HCT116 (cell line): Measurements from ENCODE around the gene COBL. TPM values are rescaled to one million over a fixed set of nuclear protein-coding genes. Genes with fewer than 3 reads are reported as not detected.

Experiments used
- ATAC-seq: fragments of 200-7000 bp; cut with Tn5 transposase; 2 replicates; pipeline ENCODE4 v1.9.1; 2020; ENCODE audit warnings: mild to moderate bottlenecking, moderate library complexity
- BruUV-seq: library from RNA; stranded (reverse); fragments of 400-500 nt; replicated peaks from 2 replicates; lab custom pipeline; 2021; lab: Mats Ljungman, UMichigan
- CTCF ChIA-PET: fragments of 300-600 bp; sonication (Branson Sonifier 250); formaldehyde crosslinking; loops from one replicate; lab custom pipeline; 2021; ENCODE audit warnings: antibody characterized with exemption; lab: Charles Lee
- POLR2A ChIA-PET: fragments of 300-600, 350-600 bp; sonication (Branson Sonifier 250); formaldehyde crosslinking; loops from one replicate; lab custom pipeline; 2021; ENCODE audit warnings: antibody characterized with exemption; lab: Charles Lee
- RAD21 ChIA-PET, 2 experiments: fragments of 300-600 bp; sonication (Branson Sonifier 250); formaldehyde crosslinking; loops; one replicate each; lab custom pipeline; 2023; ENCODE audit warnings: low total read pairs in 2 of 2; ENCODE audit not compliant: uncharacterized antibody in 2 of 2, unreplicated experiment in 2 of 2, low non-redundant PET in 1 of 2; lab: Charles Lee
- DNase-seq: peaks from one replicate; pipeline ENCODE4 v3.0.0-alpha.2; 2010; ENCODE audit warnings: low read depth, low spot score
- H2AFZ ChIP-seq: fragments of 200-600 bp; shearing (Covaris generic), sonication (generic); 2 replicates; pipeline ENCODE4 v1.6.1; 2017; ENCODE audit warnings: low read depth, mixed run types, mixed read lengths, antibody characterized with exemption, low read length; ENCODE audit not compliant: poor library complexity, severe bottlenecking
- H3K27ac ChIP-seq: 2 replicates; pipeline ENCODE4 v1.5.1; 2012; ENCODE audit warnings: low read depth, low read length
- H3K27me3 ChIP-seq: fragments of 200-600 bp; sonication (generic); 2 replicates; pipeline ENCODE4 v1.6.1; 2016; ENCODE audit warnings: mixed run types, low read length, mixed read lengths; ENCODE audit not compliant: insufficient read depth
- H3K36me3 ChIP-seq, 2 experiments: fragments of 200-500 bp in 1 of 2; fragments of 200-600 bp in 1 of 2; sonication (Bioruptor generic) in 1 of 2; sonication (generic) in 1 of 2; 2 replicates each; pipeline versions ENCODE4 v1.5.1 to v1.6.1; 2014 to 2016; ENCODE audit warnings: low read length in 2 of 2, inconsistent platforms in 1 of 2, mixed read lengths in 1 of 2, mixed run types in 1 of 2; ENCODE audit not compliant: insufficient read depth in 2 of 2, control insufficient read depth in 1 of 2
- H3K4me1 ChIP-seq, 2 experiments: fragments of 200-600 bp in 1 of 2; sonication (generic) in 1 of 2; 2 replicates each; pipeline versions ENCODE4 v1.5.1 to v1.6.1; 2012 to 2017; ENCODE audit warnings: low read length in 2 of 2, inconsistent platforms in 1 of 2, mild to moderate bottlenecking in 1 of 2, mixed read lengths in 1 of 2, mixed run types in 1 of 2, moderate library complexity in 1 of 2; ENCODE audit not compliant: insufficient read depth in 2 of 2, control insufficient read depth in 1 of 2
- H3K4me2 ChIP-seq: fragments of 200-600 bp; sonication (generic); 2 replicates; pipeline ENCODE4 v1.6.1; 2017; ENCODE audit warnings: mixed run types, low read length, mixed read lengths
- H3K4me3 ChIP-seq, 2 experiments: fragments of 200-600 bp in 1 of 2; sonication (generic) in 1 of 2; replicated peaks in 1 of 2; 2 replicates each; pipeline ENCODE4 v1.5.1; 2011 to 2016; ENCODE audit warnings: low read length in 2 of 2, control low read depth in 1 of 2, low read depth in 1 of 2, mild to moderate bottlenecking in 1 of 2, mixed read lengths in 1 of 2, mixed run types in 1 of 2
- H3K79me2 ChIP-seq: fragments of 200-600 bp; sonication (generic); 2 replicates; pipeline ENCODE4 v1.6.1; 2017; ENCODE audit warnings: mild to moderate bottlenecking, mixed run types, low read length, moderate library complexity, mixed read lengths; ENCODE audit not compliant: insufficient read depth
- H3K9ac ChIP-seq: fragments of 200-600 bp; sonication (generic); 2 replicates; pipeline ENCODE4 v1.6.1; 2016; ENCODE audit warnings: low read length, mixed read lengths
- H3K9me2 ChIP-seq: fragments of 200-600 bp; sonication (generic), shearing (Covaris generic); 2 replicates; pipeline ENCODE4 v1.6.1; 2017; ENCODE audit warnings: mixed run types, mild to moderate bottlenecking, moderate library complexity; ENCODE audit not compliant: insufficient read depth
- H3K9me3 ChIP-seq, 2 experiments: fragments of 200-500 bp in 1 of 2; fragments of 200-600 bp in 1 of 2; sonication (Bioruptor generic) in 1 of 2; sonication (generic) in 1 of 2; 2 replicates each; pipeline ENCODE4 v1.6.1; 2014 to 2017; ENCODE audit warnings: low read length in 2 of 2, mixed read lengths in 2 of 2, inconsistent platforms in 1 of 2, low read depth in 1 of 2, mild to moderate bottlenecking in 1 of 2, mixed run types in 1 of 2, moderate library complexity in 1 of 2; ENCODE audit not compliant: control insufficient read depth in 1 of 2, insufficient read depth in 1 of 2
- H4K20me1 ChIP-seq: fragments of 200-600 bp; sonication (generic), shearing (Covaris generic); 2 replicates; pipeline ENCODE4 v1.6.1; 2017; ENCODE audit warnings: mixed run types, mild to moderate bottlenecking, moderate library complexity; ENCODE audit not compliant: insufficient read depth
- ATF3 ChIP-seq: IDR thresholded peaks from 2 replicates; pipeline ENCODE4 v1.6.1; 2012
- CBX3 ChIP-seq: IDR thresholded peaks from 2 replicates; pipeline ENCODE4 v1.6.1; 2012; ENCODE audit warnings: low read depth
- CEBPB ChIP-seq: IDR thresholded peaks from 2 replicates; pipeline ENCODE4 v1.6.1; 2012; ENCODE audit warnings: low read depth
- CTCF ChIP-seq, 3 experiments: fragments of 200-600 bp in 1 of 3; sonication (generic) in 1 of 3; IDR thresholded peaks in 2 of 3; conservative IDR thresholded peaks in 1 of 3; 2 replicates each; pipeline ENCODE4 v1.5.1; 2012 to 2017; ENCODE audit warnings: low read depth in 2 of 3, low read length in 2 of 3, antibody characterized with exemption in 1 of 3, borderline replicate concordance in 1 of 3, control low read depth in 1 of 3, mild to moderate bottlenecking in 1 of 3, mixed read lengths in 1 of 3, mixed run types in 1 of 3, moderate library complexity in 1 of 3; ENCODE audit not compliant: insufficient read depth in 1 of 3
- EGR1 ChIP-seq: IDR thresholded peaks from 2 replicates; pipeline ENCODE4 v1.6.1; 2012; ENCODE audit warnings: low read depth
- ELF1 ChIP-seq: IDR thresholded peaks from 2 replicates; pipeline ENCODE4 v1.6.1; 2012; ENCODE audit warnings: low read depth, borderline replicate concordance
- EZH2 ChIP-seq: fragments of 200-600 bp; sonication (generic); IDR thresholded peaks from 2 replicates; pipeline ENCODE4 v1.6.1; 2017; ENCODE audit warnings: antibody characterized with exemption, mixed run types
- EZH2phosphoT487 ChIP-seq: fragments of 200-600 bp; IDR thresholded peaks from 2 replicates; pipeline ENCODE4 v1.6.1; 2018; ENCODE audit warnings: antibody characterized with exemption, borderline replicate concordance
- FOSL1 ChIP-seq: IDR thresholded peaks from 2 replicates; pipeline ENCODE4 v1.6.1; 2012; ENCODE audit warnings: low read depth
- JUND ChIP-seq: IDR thresholded peaks from 2 replicates; pipeline ENCODE4 v1.6.1; 2012
- POLR2A ChIP-seq: IDR thresholded peaks from 2 replicates; pipeline ENCODE4 v1.7.0; 2011; ENCODE audit warnings: borderline replicate concordance; ENCODE audit not compliant: insufficient read depth, insufficient read length; ENCODE audit errors: extremely low read depth
- POLR2AphosphoS5 ChIP-seq: IDR thresholded peaks from 2 replicates; pipeline ENCODE4 v1.6.1; 2011; ENCODE audit warnings: mild to moderate bottlenecking, low read depth, low read length, moderate library complexity
- RAD21 ChIP-seq: IDR thresholded peaks from 2 replicates; pipeline ENCODE4 v1.6.1; 2012; ENCODE audit warnings: low read depth, mild to moderate bottlenecking
- REST ChIP-seq: IDR thresholded peaks from 2 replicates; pipeline ENCODE4 v1.6.1; 2012; ENCODE audit warnings: low read depth
- SP1 ChIP-seq: IDR thresholded peaks from 2 replicates; pipeline ENCODE4 v1.6.1; 2012; ENCODE audit warnings: low read depth
- TCF7L2 ChIP-seq: IDR thresholded peaks from 2 replicates; pipeline ENCODE4 v1.7.0; 2011; ENCODE audit warnings: borderline replicate concordance, inconsistent platforms; ENCODE audit not compliant: insufficient read depth, insufficient read length; ENCODE audit errors: extremely low read depth
- YY1 ChIP-seq: IDR thresholded peaks from 2 replicates; pipeline ENCODE4 v1.6.1; 2011; ENCODE audit warnings: low read length, low read depth, moderate library complexity, mild to moderate bottlenecking; ENCODE audit not compliant: insufficient replicate concordance; ENCODE audit errors: extremely low read depth
- ZBTB33 ChIP-seq: IDR thresholded peaks from 2 replicates; pipeline ENCODE4 v1.6.1; 2011; ENCODE audit warnings: mild to moderate bottlenecking, low read length, moderate library complexity; ENCODE audit not compliant: insufficient replicate concordance; ENCODE audit errors: extremely low read depth
- ZFX ChIP-seq: fragments of 450-650 bp; IDR thresholded peaks from 2 replicates; pipeline ENCODE4 v1.6.1; 2017
- ZNF274 ChIP-seq: fragments of 200-500 bp; sonication (Bioruptor generic); IDR thresholded peaks from 2 replicates; pipeline ENCODE4 v1.6.1; 2014; ENCODE audit warnings: mild to moderate bottlenecking, low read depth, low read length, inconsistent platforms
- intact Hi-C: fragments of 100-400 bp; cut with micrococcal nuclease; formaldehyde crosslinking; loops from 2 replicates; pipeline ENCODE4 v1.10.0; 2022
- total RNA-seq: library from RNA; stranded (reverse); gene quantifications from one replicate; pipeline ENCODE4 v1.2.1, GENCODE V29; 2021; ENCODE audit not compliant: unreplicated experiment

Gene COBL
- total RNA-seq, 1 experiment from 2014 or later, result 19.3 TPM

- Histone ChIP-seq H3K79me2 (no peaks in the 10 kb centered on the region), H3K4me1 (peaks cover 0 to 8% of the 10 kb centered on the region in 2 experiments; a peak in 2 of 4 replicates), H3K4me3 (no peak overlapping the region), H4K20me1 (no peaks in the 10 kb centered on the region), H3K36me3 (no peaks in the 10 kb centered on the region), H3K9ac (no peak overlapping the region), H3K9me3 (no peaks in the 10 kb centered on the region), H3K4me2 (no peak overlapping the region), H3K27me3 (no peaks in the 10 kb centered on the region), H2AFZ (no peak overlapping the region), H3K9me2 (no peaks in the 10 kb centered on the region), H3K27ac (no peak overlapping the region)
- BruUV-seq, result no TSS peak
- DNase-seq (no peak), ATAC-seq (no peak)
- intact Hi-C loops, result no loop called here
- RAD21 ChIA-PET, result no interaction called here
- TF ChIP-seq SP1 (no peak), POLR2AphosphoS5 (no peak), FOSL1 (no peak), REST (no peak), EGR1 (no peak), CBX3 (no peak), JUND (no peak), ATF3 (no peak), CTCF (IDR thresholded peaks at IDR 0.05 in 2 of 3, conservative IDR thresholded peaks at IDR 0.05 in 1 of 3; ENCODE audit: borderline replicate concordance in 1 of 3, insufficient read depth in 1 of 3, low read depth in 2 of 3, low read length in 2 of 3) (no peak), ZBTB33 (no peak), CEBPB (no peak), ELF1 (no peak), ZNF274 (no peak), POLR2A (no peak), EZH2phosphoT487 (no peak), TCF7L2 (no peak), ZFX (no peak), RAD21 (no peak), EZH2 (no peak), YY1 (no peak)
- POLR2A ChIA-PET, result no interaction called here
- CTCF ChIA-PET, result no interaction called here
Observed at GRCh38 chr7:51275532-51275931, 41.1 kb downstream of the COBL start.
